Measurements from ENCODE around the gene CCNDBP1. TPM values are rescaled to one million over a fixed set of nuclear protein-coding genes. Genes with fewer than 3 reads are reported as not detected.

Gene CCNDBP1
- polyA plus RNA-seq, 1 of the 3 experiments (the other 2 are of a cell fraction): 63.6 TPM

GRCh38 chr15:43215961-43216360 is 30.8 kb downstream of the CCNDBP1 start (continued):
- TF ChIP-seq MEF2A (IDR thresholded peaks at IDR 0.05; ENCODE audit: borderline replicate concordance, low read depth): no peak

GRCh38 chr15:43218908-43219706 is 33.9 kb downstream of the CCNDBP1 start:
- DNase-seq: peak; percentile 78
- H3K9me3 ChIP-seq: no peaks in the 10 kb centered on the region
- 69% methylated on average over 13 of the region's 13 CpGs for whole genome bisulfite sequencing (ENCODE audit: low lambda C conversion rate)
- H3F3A ChIP-seq (replicated peaks; ENCODE audit: insufficient read depth): no peaks in the 10 kb centered on the region
- peak overlapping the region in 1 of 2 experiments; percentile 65; a peak in 1 of 4 replicates for H3K27ac ChIP-seq (ENCODE audit: low read depth in 2 of 2, low read length in 1 of 2)
- peaks cover 0 to 15% of the 10 kb centered on the region in 2 experiments; a peak in 1 of 4 replicates for H3K4me1 ChIP-seq (ENCODE audit: control insufficient read depth in 1 of 2, insufficient read depth in 2 of 2, low read depth in 1 of 2, low read length in 1 of 2)
- no peak overlapping the region for H3K4me3 ChIP-seq (ENCODE audit: low read depth in 2 of 2, low read length in 1 of 2)
- H3K79me2 ChIP-seq (ENCODE audit: insufficient read depth): no peaks in the 10 kb centered on the region
- TF ChIP-seq FOSL2 (IDR thresholded peaks at IDR 0.05; ENCODE audit: borderline replicate concordance, low read depth) (no peak), RCOR1 (IDR thresholded peaks at IDR 0.05; ENCODE audit: low read length) (peak; percentile 52; the same call in 1 of the 2 replicates), RAD21 (IDR thresholded peaks at IDR 0.05; ENCODE audit: low read length) (no peak), FOXJ3 (CRISPR knock-in tag; IDR thresholded peaks at IDR 0.05) (0 out of 2 replicates have a peak, but pooled peaks have one; percentile 41), GATA2 (CRISPR knock-in tag; IDR thresholded peaks at IDR 0.05) (peak; percentile 65), EP300 (IDR thresholded peaks at IDR 0.05; ENCODE audit: borderline replicate concordance in 1 of 2, low read depth in 1 of 2, low read length in 1 of 2) (peak in 1 of 2 experiments; percentile 36; a peak in 1 of 4 replicates)
- TF ChIP-seq, protein P1, sequence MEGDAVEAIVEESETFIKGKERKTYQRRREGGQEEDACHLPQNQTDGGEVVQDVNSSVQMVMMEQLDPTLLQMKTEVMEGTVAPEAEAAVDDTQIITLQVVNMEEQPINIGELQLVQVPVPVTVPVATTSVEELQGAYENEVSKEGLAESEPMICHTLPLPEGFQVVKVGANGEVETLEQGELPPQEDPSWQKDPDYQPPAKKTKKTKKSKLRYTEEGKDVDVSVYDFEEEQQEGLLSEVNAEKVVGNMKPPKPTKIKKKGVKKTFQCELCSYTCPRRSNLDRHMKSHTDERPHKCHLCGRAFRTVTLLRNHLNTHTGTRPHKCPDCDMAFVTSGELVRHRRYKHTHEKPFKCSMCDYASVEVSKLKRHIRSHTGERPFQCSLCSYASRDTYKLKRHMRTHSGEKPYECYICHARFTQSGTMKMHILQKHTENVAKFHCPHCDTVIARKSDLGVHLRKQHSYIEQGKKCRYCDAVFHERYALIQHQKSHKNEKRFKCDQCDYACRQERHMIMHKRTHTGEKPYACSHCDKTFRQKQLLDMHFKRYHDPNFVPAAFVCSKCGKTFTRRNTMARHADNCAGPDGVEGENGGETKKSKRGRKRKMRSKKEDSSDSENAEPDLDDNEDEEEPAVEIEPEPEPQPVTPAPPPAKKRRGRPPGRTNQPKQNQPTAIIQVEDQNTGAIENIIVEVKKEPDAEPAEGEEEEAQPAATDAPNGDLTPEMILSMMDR (IDR thresholded peaks at IDR 0.05): peak; percentile 33; the same call in 1 of the 2 replicates
- TF ChIP-seq, protein P2, sequence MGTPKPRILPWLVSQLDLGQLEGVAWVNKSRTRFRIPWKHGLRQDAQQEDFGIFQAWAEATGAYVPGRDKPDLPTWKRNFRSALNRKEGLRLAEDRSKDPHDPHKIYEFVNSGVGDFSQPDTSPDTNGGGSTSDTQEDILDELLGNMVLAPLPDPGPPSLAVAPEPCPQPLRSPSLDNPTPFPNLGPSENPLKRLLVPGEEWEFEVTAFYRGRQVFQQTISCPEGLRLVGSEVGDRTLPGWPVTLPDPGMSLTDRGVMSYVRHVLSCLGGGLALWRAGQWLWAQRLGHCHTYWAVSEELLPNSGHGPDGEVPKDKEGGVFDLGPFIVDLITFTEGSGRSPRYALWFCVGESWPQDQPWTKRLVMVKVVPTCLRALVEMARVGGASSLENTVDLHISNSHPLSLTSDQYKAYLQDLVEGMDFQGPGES (IDR thresholded peaks at IDR 0.05; ENCODE audit: low read depth, low read length): no peak
- TF ChIP-seq, protein P3, sequence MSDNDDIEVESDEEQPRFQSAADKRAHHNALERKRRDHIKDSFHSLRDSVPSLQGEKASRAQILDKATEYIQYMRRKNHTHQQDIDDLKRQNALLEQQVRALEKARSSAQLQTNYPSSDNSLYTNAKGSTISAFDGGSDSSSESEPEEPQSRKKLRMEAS (IDR thresholded peaks at IDR 0.05; ENCODE audit: low read depth): no peak
- H3K27me3 ChIP-seq (ENCODE audit: insufficient read depth): peaks cover 8% of the 10 kb centered on the region; the same call in 1 of the 2 replicates
- H2AFZ ChIP-seq (ENCODE audit: low read depth): no peak overlapping the region
- no peak overlapping the region for H3K9ac ChIP-seq
- H4K20me1 ChIP-seq (ENCODE audit: insufficient read depth): no peaks in the 10 kb centered on the region
- no peak overlapping the region for H3K4me2 ChIP-seq
- H3K36me3 ChIP-seq (replicated peaks in 1 of 2; ENCODE audit: control insufficient read depth in 1 of 2, insufficient read depth in 2 of 2, low read length in 1 of 2): no peaks in the 10 kb centered on the region
- ChIA-PET POLR2A (no interaction called here), CTCF (interaction anchor here (1.0 to 11.9 kb wide), 2 partner anchors 11 to 66 kb away, joined by 4 to 70 read pairs; no protein-coding TSS in a partner anchor)
- no peaks in the 10 kb centered on the region for H3K9me2 ChIP-seq
